ENCODE measurements around the gene LYPD8.

GRCh38 chr1:248696774-248697173 lies 58.8 kb downstream of the LYPD8 start:
- TF ChIP-seq ZZZ3 (IDR thresholded peaks at IDR 0.05) (no peak), ZNF165 (CRISPR knock-in tag; IDR thresholded peaks at IDR 0.05; ENCODE audit: borderline replicate concordance) (no peak), CHD2 (IDR thresholded peaks at IDR 0.05; ENCODE audit: low read depth, low read length) (no peak), FOXJ3 (CRISPR knock-in tag; IDR thresholded peaks at IDR 0.05) (no peak), PHF20 (IDR thresholded peaks at IDR 0.05; ENCODE audit: partially characterized antibody) (no peak)

Data from K562 (cell line).